GM23338 (cell line): ENCODE data around the gene MAFB. TPM values are rescaled to one million over a fixed set of nuclear protein-coding genes. Genes with fewer than 3 reads are reported as not detected.
A peak's percentile ranks its signal among the peaks of the same experiment; 100 is the strongest.

ENCODE experiments used
- ATAC-seq: fragments of 200-7000 bp; cut with Tn5 transposase; 3 replicates; pipeline ENCODE4 v1.9.1; 2020
- DNase-seq: peaks from one replicate; pipeline ENCODE4 v3.0.0-alpha.2; 2015; ENCODE audit warnings: low spot score
- H2AFZ ChIP-seq: fragments of 200-600 bp; sonication (generic); 2 replicates; pipeline ENCODE4 v1.8.0; 2016; ENCODE audit warnings: antibody characterized with exemption, mild to moderate bottlenecking, moderate library complexity
- H3F3A ChIP-seq: fragments of 200-600 bp; sonication (generic); replicated peaks from 2 replicates; pipeline ENCODE4 v1.8.0; 2017; ENCODE audit warnings: antibody characterized with exemption, mixed run types, low read depth
- H3K27ac ChIP-seq: fragments of 200-600 bp; sonication (generic); 2 replicates; pipeline ENCODE4 v1.6.1; 2016; ENCODE audit warnings: low read depth
- H3K27me3 ChIP-seq: fragments of 200-600 bp; sonication (generic); 2 replicates; pipeline ENCODE4 v1.8.0; 2016; ENCODE audit warnings: mild to moderate bottlenecking, mixed run types, moderate library complexity; ENCODE audit not compliant: insufficient read depth
- H3K36me3 ChIP-seq: fragments of 200-600 bp; sonication (generic); 2 replicates; pipeline ENCODE4 v1.8.0; 2016; ENCODE audit warnings: mild to moderate bottlenecking; ENCODE audit not compliant: insufficient read depth
- H3K4me1 ChIP-seq: fragments of 200-600 bp; sonication (generic); 2 replicates; pipeline ENCODE4 v1.8.0; 2016; ENCODE audit warnings: mild to moderate bottlenecking, moderate library complexity; ENCODE audit not compliant: insufficient read depth
- H3K4me2 ChIP-seq: fragments of 200-600 bp; sonication (generic); 2 replicates; pipeline ENCODE4 v1.7.1; 2017; ENCODE audit warnings: mixed run types
- H3K4me3 ChIP-seq: fragments of 200-600 bp; sonication (generic); 2 replicates; pipeline ENCODE4 v1.6.1; 2016; ENCODE audit warnings: mixed run types
- H3K79me2 ChIP-seq: fragments of 200-600 bp; sonication (generic); replicated peaks from 2 replicates; pipeline ENCODE4 v1.8.0; 2017; ENCODE audit warnings: mild to moderate bottlenecking; ENCODE audit not compliant: insufficient read depth
- H3K9me2 ChIP-seq: fragments of 200-600 bp; sonication (generic); 2 replicates; pipeline ENCODE4 v1.8.0; 2017; ENCODE audit not compliant: insufficient read depth
- H4K20me1 ChIP-seq: fragments of 200-600 bp; sonication (generic); replicated peaks from 2 replicates; pipeline ENCODE4 v1.8.0; 2017; ENCODE audit warnings: mild to moderate bottlenecking; ENCODE audit not compliant: insufficient read depth
- H3K27ac Mint-ChIP-seq: 2 replicates; pipeline ENCODE4 v1.8.0; 2020; ENCODE audit warnings: inconsistent platforms, mild to moderate bottlenecking, moderate library complexity, mixed read lengths
- H3K27me3 Mint-ChIP-seq: 3 replicates; pipeline ENCODE4 v1.8.0; 2022; ENCODE audit warnings: low read depth, mild to moderate bottlenecking, moderate library complexity, mixed read lengths, inconsistent platforms; ENCODE audit not compliant: insufficient read depth, poor library complexity
- H3K36me3 Mint-ChIP-seq: 3 replicates; pipeline ENCODE4 v1.8.0; 2021; ENCODE audit warnings: low read depth, mild to moderate bottlenecking, inconsistent platforms, moderate library complexity, mixed read lengths
- H3K4me1 Mint-ChIP-seq: 3 replicates; pipeline ENCODE4 v1.8.0; 2020; ENCODE audit warnings: mild to moderate bottlenecking, inconsistent platforms, mixed read lengths
- H3K4me3 Mint-ChIP-seq: 3 replicates; pipeline ENCODE4 v1.8.0; 2021; ENCODE audit warnings: moderate library complexity, mild to moderate bottlenecking, inconsistent platforms, mixed read lengths
- H3K9me3 Mint-ChIP-seq: 3 replicates; pipeline ENCODE4 v1.8.0; 2020; ENCODE audit warnings: moderate library complexity, mild to moderate bottlenecking, inconsistent platforms, mixed read lengths
- CREB1 ChIP-seq: fragments of 250-450 bp; sonication (Bioruptor Pico); IDR thresholded peaks from 2 replicates; pipeline ENCODE4 v1.5.0; 2020; ENCODE audit warnings: low read depth, mild to moderate bottlenecking, moderate library complexity
- ETS1 ChIP-seq: IDR thresholded peaks from 2 replicates; pipeline ENCODE4 v1.6.1; 2016; ENCODE audit warnings: antibody characterized with exemption
- EZH2 ChIP-seq: fragments of 200-600 bp; sonication (generic); IDR thresholded peaks from one replicate; pipeline ENCODE4 v1.8.0; 2017; ENCODE audit warnings: antibody characterized with exemption, mild to moderate bottlenecking, low read depth; ENCODE audit not compliant: unreplicated experiment
- EZH2phosphoT487 ChIP-seq: fragments of 200-600 bp; sonication (generic); IDR thresholded peaks from one replicate; pipeline ENCODE4 v1.8.1; 2018; ENCODE audit warnings: antibody characterized with exemption; ENCODE audit not compliant: unreplicated experiment
- JUNB ChIP-seq: IDR thresholded peaks from one replicate; pipeline ENCODE4 v1.6.1; 2016; ENCODE audit warnings: antibody characterized with exemption; ENCODE audit not compliant: unreplicated experiment
- REST ChIP-seq: IDR thresholded peaks from one replicate; pipeline ENCODE4 v1.6.1; 2018; ENCODE audit warnings: antibody characterized with exemption; ENCODE audit not compliant: unreplicated experiment
- STAT1 ChIP-seq: IDR thresholded peaks from one replicate; pipeline ENCODE4 v1.6.1; 2016; ENCODE audit warnings: antibody characterized with exemption; ENCODE audit not compliant: unreplicated experiment
- ZNF114 ChIP-seq: fragments of 250-450 bp; sonication (Bioruptor Pico); IDR thresholded peaks from 2 replicates; pipeline ENCODE4 v1.5.0; 2020; ENCODE audit warnings: mild to moderate bottlenecking, moderate library complexity
- ZNF331 ChIP-seq: fragments of 250-450 bp; sonication (Bioruptor Pico); IDR thresholded peaks from 2 replicates; pipeline ENCODE4 v1.5.0; 2020; ENCODE audit warnings: low read depth, mild to moderate bottlenecking, moderate library complexity
- ZNF462 ChIP-seq: fragments of 250-450 bp; sonication (Bioruptor Pico); IDR thresholded peaks from 2 replicates; pipeline ENCODE4 v1.5.0; 2020; ENCODE audit warnings: mild to moderate bottlenecking, moderate library complexity
- polyA plus RNA-seq: library from polyadenylated mRNA; unstranded; fragments of >200 nt; fragmentation: Nextera tagmentation; extraction: Ambion mirVana; gene quantifications from 2 replicates; pipeline ENCODE4 v1.2.1, GENCODE V29; 2016
- total RNA-seq: library from RNA; depleted of rRNA; stranded (reverse); fragments of >200 nt; shearing (Covaris generic); gene quantifications from 2 replicates; pipeline ENCODE4 v1.2.3, GENCODE V29; 2014

The MAFB gene
- total and polyA plus RNA-seq, 2 experiments from 2014 or later = 1.6 to 2.3 TPM

- H3K4me1 ChIP-seq = peaks cover 32% of the 10 kb centered on the region
- Mint-ChIP-seq H3K4me3 (peak overlapping the region; percentile 81), H3K9me3 (0 out of 3 replicates have a peak, but pooled peaks cover 7% of the 10 kb centered on the region), H3K27ac (no peak overlapping the region), H3K27me3 (peaks cover 95% of the 10 kb centered on the region), H3K4me1 (peaks cover 48% of the 10 kb centered on the region), H3K36me3 (no peaks in the 10 kb centered on the region; the same call in 2 of the 3 replicates)
- H3K27ac ChIP-seq = no peak overlapping the region
- H3K9me2 ChIP-seq = no peaks in the 10 kb centered on the region
- peaks cover 98% of the 10 kb centered on the region for H3K27me3 ChIP-seq
- peaks cover 27% of the 10 kb centered on the region for H4K20me1 ChIP-seq
- no peaks in the 10 kb centered on the region for H3K79me2 ChIP-seq
- DNase-seq = no peak
- H3K4me2 ChIP-seq = peak overlapping the region; percentile 96
- H3F3A ChIP-seq = peaks cover 3% of the 10 kb centered on the region; the same call in 1 of the 2 replicates
- no peak for ATAC-seq
- no peak overlapping the region for H2AFZ ChIP-seq
- no peak for TF ChIP-seq JUNB
- peak; percentile 82 for TF ChIP-seq EZH2
- TF ChIP-seq ZNF114 (CRISPR knock-in tag) = no peak
- peak overlapping the region; percentile 82 for H3K4me3 ChIP-seq
- no peaks in the 10 kb centered on the region for H3K36me3 ChIP-seq
Measured at GRCh38 chr20:40686893-40687292, 2.1 kb downstream of the MAFB start.

- H3K36me3 ChIP-seq = no peaks in the 10 kb centered on the region
- Mint-ChIP-seq H3K9me3 (0 out of 3 replicates have a peak, but pooled peaks cover 7% of the 10 kb centered on the region), H3K4me3 (peak overlapping the region; percentile 81), H3K27me3 (peaks cover 95% of the 10 kb centered on the region), H3K27ac (no peak overlapping the region), H3K4me1 (peaks cover 47% of the 10 kb centered on the region), H3K36me3 (no peaks in the 10 kb centered on the region; the same call in 2 of the 3 replicates)
- H3K4me3 ChIP-seq = peak overlapping the region; percentile 82
- no peak overlapping the region for H3K27ac ChIP-seq
- peaks cover 6% of the 10 kb centered on the region for H3F3A ChIP-seq
- ATAC-seq = no peak
- no peak overlapping the region for H2AFZ ChIP-seq
- peaks cover 98% of the 10 kb centered on the region for H3K27me3 ChIP-seq
- peak; percentile 48 for DNase-seq
- no peaks in the 10 kb centered on the region for H3K79me2 ChIP-seq
- H3K4me1 ChIP-seq = peaks cover 34% of the 10 kb centered on the region
- H4K20me1 ChIP-seq = peaks cover 27% of the 10 kb centered on the region
- H3K4me2 ChIP-seq = peak overlapping the region; percentile 96
- no peaks in the 10 kb centered on the region for H3K9me2 ChIP-seq
- TF ChIP-seq ETS1 (no peak), ZNF462 (CRISPR knock-in tag) (no peak), REST (no peak), CREB1 (CRISPR knock-in tag) (no peak), STAT1 (no peak), EZH2phosphoT487 (no peak), ZNF331 (CRISPR knock-in tag) (no peak), JUNB (no peak), EZH2 (no peak)
Measured at GRCh38 chr20:40686434-40686882, 2.6 kb downstream of the MAFB start.
